Brain microvascular endothelial cell (primary cell): ENCODE results near the gene TBCE.
"Not testable (repeated sequence)": the region's sequence is repeated elsewhere in the genome, so short reads cannot be mapped to it uniquely, and the experiment has no call there.

Source experiments
- DNase-seq: peaks from one replicate; pipeline ENCODE4 v3.0.0-alpha.2; 2020
- H3K27ac ChIP-seq: fragments of 250-450 bp; sonication (Bioruptor Pico); 2 replicates; pipeline ENCODE4 v1.5.1; 2020; ENCODE audit warnings: mild to moderate bottlenecking, moderate library complexity
- H3K27me3 ChIP-seq: fragments of 250-450 bp; sonication (Bioruptor Pico); replicated peaks from 2 replicates; pipeline ENCODE4 v1.5.1; 2020; ENCODE audit warnings: mild to moderate bottlenecking
- H3K36me3 ChIP-seq: fragments of 250-450 bp; sonication (Bioruptor Pico); replicated peaks from 2 replicates; pipeline ENCODE4 v1.5.1; 2020; ENCODE audit warnings: mild to moderate bottlenecking
- H3K4me3 ChIP-seq: 2 replicates; pipeline ENCODE4 v1.5.1; 2011; ENCODE audit warnings: low read depth, mild to moderate bottlenecking, control low read depth, low read length, moderate library complexity
- in situ Hi-C: cut with HindIII; loops from 2 replicates; pipeline ENCODE4 v1.10.0; 2017; ENCODE audit warnings: low sequenced_read_pairs, low pct_ligation_motif_present
- TF ChIP-seq, protein P1 (sequence below): IDR thresholded peaks from 2 replicates; pipeline ENCODE4 v1.5.1; 2011; ENCODE audit warnings: low read depth, mild to moderate bottlenecking, moderate library complexity, low read length, control low read depth, inconsistent platforms; ENCODE audit errors: missing control alignments

Gene TBCE

DNA sequence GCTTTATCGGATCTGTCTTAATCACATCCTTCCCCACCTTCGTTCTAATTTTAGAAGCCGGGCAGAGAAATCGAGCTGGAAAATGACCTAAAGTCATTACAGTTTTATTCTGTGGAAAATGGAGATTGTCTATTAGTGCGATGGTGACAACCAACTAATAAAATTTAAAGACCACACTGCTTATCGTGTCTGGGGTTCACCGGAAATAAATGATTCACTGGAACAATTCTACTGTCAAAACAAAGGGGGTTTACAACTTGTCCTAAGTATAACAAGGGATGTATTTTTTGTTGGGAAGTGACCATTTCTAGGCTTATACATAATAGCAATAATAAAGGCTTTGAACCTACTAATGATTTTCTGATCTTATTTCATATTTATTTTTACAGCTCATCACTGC is 81.4 kb downstream of the TBCE start:
- H3K36me3 ChIP-seq, result peaks cover 49% of the 10 kb centered on the region
- TF ChIP-seq, protein P1, sequence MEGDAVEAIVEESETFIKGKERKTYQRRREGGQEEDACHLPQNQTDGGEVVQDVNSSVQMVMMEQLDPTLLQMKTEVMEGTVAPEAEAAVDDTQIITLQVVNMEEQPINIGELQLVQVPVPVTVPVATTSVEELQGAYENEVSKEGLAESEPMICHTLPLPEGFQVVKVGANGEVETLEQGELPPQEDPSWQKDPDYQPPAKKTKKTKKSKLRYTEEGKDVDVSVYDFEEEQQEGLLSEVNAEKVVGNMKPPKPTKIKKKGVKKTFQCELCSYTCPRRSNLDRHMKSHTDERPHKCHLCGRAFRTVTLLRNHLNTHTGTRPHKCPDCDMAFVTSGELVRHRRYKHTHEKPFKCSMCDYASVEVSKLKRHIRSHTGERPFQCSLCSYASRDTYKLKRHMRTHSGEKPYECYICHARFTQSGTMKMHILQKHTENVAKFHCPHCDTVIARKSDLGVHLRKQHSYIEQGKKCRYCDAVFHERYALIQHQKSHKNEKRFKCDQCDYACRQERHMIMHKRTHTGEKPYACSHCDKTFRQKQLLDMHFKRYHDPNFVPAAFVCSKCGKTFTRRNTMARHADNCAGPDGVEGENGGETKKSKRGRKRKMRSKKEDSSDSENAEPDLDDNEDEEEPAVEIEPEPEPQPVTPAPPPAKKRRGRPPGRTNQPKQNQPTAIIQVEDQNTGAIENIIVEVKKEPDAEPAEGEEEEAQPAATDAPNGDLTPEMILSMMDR, result no peak
- H3K4me3 ChIP-seq, result no peak overlapping the region
- in situ Hi-C loops, result no loop called here
- H3K27ac ChIP-seq, result no peak overlapping the region
- DNase-seq, result no peak
- H3K27me3 ChIP-seq, result no peaks in the 10 kb centered on the region

DNA sequence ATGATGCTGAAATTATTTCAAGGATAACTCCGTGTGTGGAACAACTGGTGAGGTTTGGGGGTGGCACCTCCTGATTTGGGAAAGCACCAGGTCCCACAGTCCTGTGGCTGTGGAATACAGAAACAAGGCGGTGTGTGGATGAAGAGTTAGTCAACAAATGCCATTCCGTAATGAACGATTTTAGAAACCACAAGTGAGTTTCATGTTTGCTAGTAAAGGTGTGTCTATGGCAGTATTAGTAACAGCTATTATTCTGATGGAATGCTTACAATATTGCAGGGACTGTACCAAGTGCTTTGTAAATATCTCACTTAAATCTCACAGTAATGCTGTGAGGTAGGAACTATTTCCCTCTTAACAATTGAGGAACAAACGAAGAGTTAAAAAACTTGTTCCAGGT is 83.2 kb downstream of the TBCE start:
- H3K27me3 ChIP-seq, result no peaks in the 10 kb centered on the region
- TF ChIP-seq, protein P1, result no peak
- H3K36me3 ChIP-seq, result peaks cover 36% of the 10 kb centered on the region
- H3K27ac ChIP-seq, result no peak overlapping the region
- in situ Hi-C loops, result no loop called here
- no peak overlapping the region for H3K4me3 ChIP-seq
- no peak for DNase-seq

DNA sequence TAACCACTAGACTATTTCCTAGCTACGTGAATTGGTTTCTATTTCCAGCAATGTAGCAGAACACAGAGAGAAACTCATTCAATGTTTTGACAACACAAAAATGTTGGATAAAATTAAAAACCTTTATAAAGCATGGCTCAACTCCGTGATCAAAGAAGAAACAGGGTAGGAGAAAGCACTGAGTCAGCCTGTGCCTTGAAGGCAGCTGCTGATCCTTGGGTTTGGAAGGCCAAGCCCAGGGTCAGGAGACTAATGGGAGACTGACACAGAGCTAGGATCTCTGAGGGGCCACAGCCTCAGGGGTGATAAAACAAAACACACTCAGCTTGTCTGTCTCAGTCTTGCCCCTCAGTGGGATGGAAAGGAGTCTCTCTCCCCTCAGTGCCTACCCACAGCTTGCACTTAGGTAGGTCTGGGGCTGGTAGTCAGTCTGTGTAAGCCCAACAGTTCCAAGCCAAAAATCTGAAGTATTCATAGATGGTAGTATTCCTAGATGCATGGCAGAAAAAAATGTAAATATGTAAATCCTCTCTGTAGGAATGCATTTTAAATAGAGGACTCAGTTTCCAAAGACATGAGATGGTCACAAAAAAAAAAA is 83.8 kb downstream of the TBCE start:
- in situ Hi-C loops, result no loop called here
- TF ChIP-seq, protein P1, result no peak
- Histone ChIP-seq H3K27me3 (no peaks in the 10 kb centered on the region), H3K4me3 (no peak overlapping the region), H3K27ac (no peak overlapping the region), H3K36me3 (peaks cover 34% of the 10 kb centered on the region)
- DNase-seq, result no peak

DNA sequence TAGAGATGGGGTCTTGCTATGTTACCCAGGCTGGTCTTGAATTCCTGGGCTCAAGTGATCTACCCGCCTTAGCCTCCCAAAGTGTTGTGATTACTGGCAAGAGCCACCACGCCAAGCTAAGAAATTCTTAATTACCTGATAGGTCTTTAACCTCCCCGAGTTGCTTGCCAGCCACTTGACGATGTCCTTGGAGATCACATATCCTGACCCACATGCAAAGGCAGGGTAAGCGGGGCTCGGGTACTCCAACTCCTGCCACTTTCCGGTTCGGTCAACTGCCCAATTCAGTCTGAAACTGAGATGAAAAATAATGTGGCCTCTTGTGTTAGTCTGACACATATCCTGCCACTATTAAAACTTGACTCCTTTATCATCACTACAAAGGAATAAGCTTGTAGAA is 86.8 kb downstream of the TBCE start:
- H3K4me3 ChIP-seq, result no peak overlapping the region
- no peak overlapping the region for H3K27ac ChIP-seq
- in situ Hi-C loops, result no loop called here
- peaks cover 17% of the 10 kb centered on the region for H3K36me3 ChIP-seq
- TF ChIP-seq, protein P1, result no peak
- no peak for DNase-seq
- H3K27me3 ChIP-seq, result no peaks in the 10 kb centered on the region

DNA sequence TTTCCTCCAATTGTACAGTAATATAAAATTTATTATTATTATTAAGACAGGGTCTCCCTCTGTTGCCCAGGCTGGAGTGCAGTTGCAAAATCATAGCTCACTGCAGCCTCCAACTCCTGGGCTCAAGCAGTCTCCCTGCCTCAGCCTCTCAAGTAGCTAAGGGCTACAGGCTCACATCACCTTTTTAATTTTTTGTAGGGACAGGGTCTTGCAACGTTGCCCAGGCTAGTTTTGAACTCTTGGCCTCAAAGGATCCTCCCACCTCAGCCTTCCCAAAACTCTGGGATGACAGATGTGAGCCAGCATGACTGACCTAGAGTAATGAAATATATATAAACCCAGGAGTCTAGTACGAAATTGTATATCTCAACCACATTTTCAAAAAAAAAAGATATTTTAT is 87.9 kb downstream of the TBCE start:
- Histone ChIP-seq H3K27ac (no peak overlapping the region), H3K36me3 (peaks cover 15% of the 10 kb centered on the region), H3K4me3 (no peak overlapping the region), H3K27me3 (no peaks in the 10 kb centered on the region)
- TF ChIP-seq, protein P1, result no peak
- DNase-seq, result no peak
- in situ Hi-C loops, result no loop called here

DNA sequence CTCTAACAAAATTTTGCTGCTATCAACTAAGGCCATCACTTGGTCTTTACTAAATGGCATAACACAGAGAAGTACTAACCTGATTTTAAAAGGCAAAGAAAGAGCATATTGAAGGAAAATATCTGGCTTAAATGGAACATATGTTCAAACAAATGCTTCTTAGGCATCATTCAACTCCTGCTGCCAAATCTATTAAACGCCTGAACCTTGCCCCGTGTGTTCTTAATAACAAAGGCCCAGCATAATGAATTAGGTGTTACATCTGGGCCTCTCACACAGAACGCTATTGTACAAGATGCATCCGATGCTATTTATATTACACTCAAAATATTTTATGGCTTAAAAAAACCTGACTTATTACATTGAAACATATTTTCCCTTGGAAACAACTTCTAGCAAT is 88.6 kb downstream of the TBCE start:
- Histone ChIP-seq H3K4me3 (no peak overlapping the region), H3K36me3 (peaks cover 7% of the 10 kb centered on the region), H3K27me3 (no peaks in the 10 kb centered on the region), H3K27ac (no peak overlapping the region)
- DNase-seq, result no peak
- TF ChIP-seq, protein P1, result no peak
- in situ Hi-C loops, result no loop called here

DNA sequence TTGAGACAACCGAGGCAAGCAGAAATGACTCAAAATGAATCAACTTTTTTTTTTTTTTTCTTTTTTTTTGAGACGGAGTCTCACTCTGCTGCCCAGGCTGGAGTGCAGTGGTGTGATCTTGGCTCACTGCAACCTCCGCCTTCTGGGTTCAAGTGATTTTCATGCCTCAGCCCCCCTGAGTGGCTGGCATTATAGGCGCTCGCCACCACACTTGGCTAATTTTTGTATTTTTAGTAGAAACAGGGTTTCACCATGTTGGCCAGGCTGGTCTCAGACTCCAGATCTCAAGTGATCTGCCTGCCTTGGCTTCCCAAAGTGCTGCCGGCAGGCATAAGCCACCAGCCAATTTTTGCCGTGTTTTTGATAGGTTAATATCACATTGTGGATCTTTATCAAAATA is 90.6 kb downstream of the TBCE start:
- H3K4me3 ChIP-seq, H3K36me3 ChIP-seq, H3K27ac ChIP-seq, in situ Hi-C loops, DNase-seq, H3K27me3 ChIP-seq: not testable (repeated sequence)
